IMR-90 (cell line): ENCODE results near the gene CDH13. TPM values are rescaled to one million over a fixed set of nuclear protein-coding genes. Genes with fewer than 3 reads are reported as not detected.

ENCODE experiments used
- ATAC-seq: fragments of 200-7000 bp; cut with Tn5 transposase; 2 replicates; pipeline ENCODE4 v1.9.1; 2020; ENCODE audit warnings: low read depth, mild to moderate bottlenecking, moderate library complexity
- BruUV-seq: library from RNA; stranded (reverse); fragments of 400-500 nt; replicated peaks from 2 replicates; lab custom pipeline; 2021; lab: Mats Ljungman, UMichigan
- CTCF ChIA-PET: fragments of 300-600 bp; formaldehyde crosslinking; extraction: SDS; loops from one replicate; lab custom pipeline; 2021; ENCODE audit warnings: antibody characterized with exemption; lab: Yijun Ruan, JAX
- POLR2A ChIA-PET: fragments of 300-600 bp; sonication (Branson Sonifier 250); formaldehyde crosslinking; loops from one replicate; lab custom pipeline; 2022; ENCODE audit warnings: antibody characterized with exemption; ENCODE audit not compliant: unreplicated experiment; lab: Charles Lee
- DNase-seq: peaks from one replicate; pipeline ENCODE4 v3.0.0; 2013
- H2AFZ ChIP-seq: replicated peaks from 2 replicates; pipeline ENCODE3; 2013; ENCODE audit warnings: low read length, mild to moderate bottlenecking; ENCODE audit not compliant: poor library complexity
- H2AK5ac ChIP-seq: 2 replicates; pipeline ENCODE4 v1.6.1; 2013; ENCODE audit warnings: low read depth, low read length, inconsistent platforms
- H2AK9ac ChIP-seq: replicated peaks from 2 replicates; pipeline ENCODE3; 2013; ENCODE audit warnings: mild to moderate bottlenecking, low read depth, low read length, moderate library complexity; ENCODE audit not compliant: poor library complexity
- H2BK120ac ChIP-seq: 2 replicates; pipeline ENCODE4 v1.6.1; 2013; ENCODE audit warnings: low read depth, low read length, inconsistent platforms
- H2BK15ac ChIP-seq: 3 replicates; pipeline ENCODE4 v1.6.1; 2013; ENCODE audit warnings: low read depth, low read length, inconsistent platforms
- H2BK20ac ChIP-seq: 2 replicates; pipeline ENCODE4 v1.6.1; 2013; ENCODE audit warnings: low read depth, mild to moderate bottlenecking, inconsistent platforms, low read length, moderate library complexity
- H2BK5ac ChIP-seq: 2 replicates; pipeline ENCODE4 v1.6.1; 2013; ENCODE audit warnings: mild to moderate bottlenecking, low read depth, low read length, inconsistent platforms; ENCODE audit not compliant: poor library complexity, severe bottlenecking
- H3K14ac ChIP-seq: replicated peaks from 2 replicates; pipeline ENCODE4 v1.6.1; 2013; ENCODE audit warnings: low read depth, low read length, inconsistent platforms
- H3K18ac ChIP-seq: 2 replicates; pipeline ENCODE4 v1.6.1; 2013; ENCODE audit warnings: low read depth, low read length, control low read depth
- H3K23ac ChIP-seq: 2 replicates; pipeline ENCODE4 v1.6.1; 2013; ENCODE audit warnings: low read depth, low read length, inconsistent platforms
- H3K27ac ChIP-seq: 2 replicates; pipeline ENCODE4 v1.5.1; 2013; ENCODE audit warnings: mild to moderate bottlenecking, control low read depth, low read length; ENCODE audit not compliant: insufficient read depth
- H3K27me3 ChIP-seq: 2 replicates; pipeline ENCODE4 v1.6.1; 2013; ENCODE audit warnings: low read length; ENCODE audit not compliant: control insufficient read depth, insufficient read depth
- H3K36me3 ChIP-seq: 2 replicates; pipeline ENCODE4 v1.6.1; 2013; ENCODE audit warnings: low read length, mixed read lengths; ENCODE audit not compliant: control insufficient read depth, insufficient read depth
- H3K4ac ChIP-seq: 2 replicates; pipeline ENCODE4 v1.6.1; 2013; ENCODE audit warnings: low read depth, low read length, inconsistent platforms
- H3K4me1 ChIP-seq: 2 replicates; pipeline ENCODE4 v1.6.1; 2013; ENCODE audit warnings: low read length, mixed read lengths; ENCODE audit not compliant: control insufficient read depth, insufficient read depth
- H3K4me2 ChIP-seq: 2 replicates; pipeline ENCODE4 v1.6.1; 2013; ENCODE audit warnings: low read depth, mild to moderate bottlenecking, control low read depth, low read length, moderate library complexity
- H3K4me3 ChIP-seq: 2 replicates; pipeline ENCODE4 v1.5.1; 2013; ENCODE audit warnings: low read depth, mild to moderate bottlenecking, control low read depth, low read length, moderate library complexity; ENCODE audit not compliant: insufficient read depth
- H3K56ac ChIP-seq: 2 replicates; pipeline ENCODE4 v1.6.1; 2013; ENCODE audit warnings: low read length, inconsistent platforms; ENCODE audit not compliant: insufficient read depth; ENCODE audit errors: extremely low read depth
- H3K79me1 ChIP-seq, 2 experiments: 2 replicates each; pipeline ENCODE4 v1.6.1; 2013; ENCODE audit warnings: low read length in 2 of 2, inconsistent platforms in 1 of 2, low read depth in 1 of 2
- H3K9ac ChIP-seq: 2 replicates; pipeline ENCODE4 v1.6.1; 2013; ENCODE audit warnings: low read depth, low read length, control low read depth
- H3K9me1 ChIP-seq: 2 replicates; pipeline ENCODE4 v1.6.1; 2013; ENCODE audit warnings: low read length, inconsistent platforms; ENCODE audit not compliant: insufficient read depth
- H3K9me3 ChIP-seq: 2 replicates; pipeline ENCODE4 v1.6.1; 2013; ENCODE audit warnings: low read length; ENCODE audit not compliant: control insufficient read depth, insufficient read depth
- H4K20me1 ChIP-seq: 2 replicates; pipeline ENCODE4 v1.6.1; 2013; ENCODE audit warnings: low read length, inconsistent platforms; ENCODE audit not compliant: insufficient read depth
- H4K5ac ChIP-seq: 2 replicates; pipeline ENCODE4 v1.6.1; 2013; ENCODE audit warnings: mild to moderate bottlenecking, low read depth, low read length, control low read depth
- H4K8ac ChIP-seq, 2 experiments: 2 replicates each; pipeline ENCODE4 v1.6.1; 2013; ENCODE audit warnings: low read depth in 2 of 2, low read length in 2 of 2, control low read depth in 1 of 2, inconsistent platforms in 1 of 2
- H4K91ac ChIP-seq: 2 replicates; pipeline ENCODE4 v1.6.1; 2013; ENCODE audit warnings: low read depth, low read length, inconsistent platforms; ENCODE audit not compliant: insufficient read depth
- RFX5 ChIP-seq: IDR thresholded peaks from 2 replicates; pipeline ENCODE4 v1.8.0; 2012; ENCODE audit warnings: low read depth, mild to moderate bottlenecking, low read length, moderate library complexity
- WGBS, 2 experiments: methylation state at CpG; one replicate each; pipeline versions ENCODE4 v1.1.5 to v1.1.7; 2013; ENCODE audit warnings: missing lambda C conversion rate in 2 of 2; ENCODE audit not compliant: insufficient read length in 1 of 2; ENCODE audit errors: extremely low coverage in 2 of 2; 5-methylcytosine and 5-hydroxymethylcytosine counted together
- dilution Hi-C: fragments of 300-500 bp; cut with HindIII; formaldehyde crosslinking; loops from one replicate; pipeline ENCODE4 v1.14.3; 2018; ENCODE audit warnings: low sequenced_read_pairs; ENCODE audit not compliant: unreplicated experiment
- in situ Hi-C: fragments of 300-500 bp; cut with MboI; formaldehyde crosslinking; loops from 3 replicates; pipeline ENCODE4 v1.14.3; 2019; ENCODE audit warnings: low sequenced_read_pairs, inconsistent platforms, mixed read lengths
- intact Hi-C: fragments of 100-400 bp; cut with micrococcal nuclease; formaldehyde crosslinking; loops from 2 replicates; pipeline ENCODE4 v1.10.0; 2022
- polyA plus RNA-seq, 3 experiments: library from polyadenylated mRNA; depleted of rRNA; stranded (reverse); fragments of >200 nt; gene quantifications; 2 replicates each; pipeline ENCODE4 v1.2.3, GENCODE V29; 2012; ENCODE audit warnings: low replicate concordance in 1 of 3
- total RNA-seq: library from RNA; depleted of rRNA; stranded (reverse); fragments of >200 nt; gene quantifications from 2 replicates; pipeline ENCODE4 v1.2.3, GENCODE V29; 2012

Gene CDH13
- total and polyA plus RNA-seq, 2 of the 4 experiments (the other 2 are of a cell fraction) = 61.6 to 74.7 TPM

GRCh38 chr16:83568345-83568744, 941.6 kb downstream of the CDH13 start:
- Histone ChIP-seq H3K4me1 (no peaks in the 10 kb centered on the region), H3K79me1 (no peaks in the 10 kb centered on the region), H3K23ac (no peak overlapping the region), H3K4ac (no peak overlapping the region), H3K9me3 (no peaks in the 10 kb centered on the region), H2BK120ac (no peak overlapping the region), H3K14ac (no peak overlapping the region), H3K9me1 (peaks cover 3% of the 10 kb centered on the region; the same call in 1 of the 2 replicates), H4K91ac (no peak overlapping the region), H3K4me2 (no peak overlapping the region), H3K9ac (no peak overlapping the region), H3K36me3 (no peaks in the 10 kb centered on the region), H4K20me1 (no peaks in the 10 kb centered on the region), H3K18ac (no peak overlapping the region), H3K27ac (no peak overlapping the region), H4K5ac (no peak overlapping the region), H3K56ac (no peak overlapping the region), H2BK5ac (no peak overlapping the region), H4K8ac (no peak overlapping the region), H3K4me3 (no peak overlapping the region), H2AFZ (no peak overlapping the region), H2BK20ac (no peak overlapping the region), H2BK15ac (no peak overlapping the region), H2AK5ac (no peak overlapping the region), H3K27me3 (no peaks in the 10 kb centered on the region), H2AK9ac (no peak overlapping the region)
- no peak for DNase-seq
- no TSS peak for BruUV-seq
- no CpG with 5 or more reads among the region's 7 CpGs for WGBS, 2 experiments
- intact Hi-C loops = no loop called here
- ChIA-PET POLR2A (no interaction called here), CTCF (interaction anchor here (0.6 to 0.7 kb wide), 2 partner anchors 156 to 369 kb away, joined by 3 read pairs; no protein-coding TSS in a partner anchor)
- no peak for TF ChIP-seq RFX5
- in situ Hi-C loops = no loop called here
- dilution Hi-C loops = no loop called here
- no peak for ATAC-seq
